ENCODE results near the gene C2CD5.
"Not testable (repeated sequence)": the region's sequence is repeated elsewhere in the genome, so short reads cannot be mapped to it uniquely, and the experiment has no call there.

C2CD5 gene, protein sequence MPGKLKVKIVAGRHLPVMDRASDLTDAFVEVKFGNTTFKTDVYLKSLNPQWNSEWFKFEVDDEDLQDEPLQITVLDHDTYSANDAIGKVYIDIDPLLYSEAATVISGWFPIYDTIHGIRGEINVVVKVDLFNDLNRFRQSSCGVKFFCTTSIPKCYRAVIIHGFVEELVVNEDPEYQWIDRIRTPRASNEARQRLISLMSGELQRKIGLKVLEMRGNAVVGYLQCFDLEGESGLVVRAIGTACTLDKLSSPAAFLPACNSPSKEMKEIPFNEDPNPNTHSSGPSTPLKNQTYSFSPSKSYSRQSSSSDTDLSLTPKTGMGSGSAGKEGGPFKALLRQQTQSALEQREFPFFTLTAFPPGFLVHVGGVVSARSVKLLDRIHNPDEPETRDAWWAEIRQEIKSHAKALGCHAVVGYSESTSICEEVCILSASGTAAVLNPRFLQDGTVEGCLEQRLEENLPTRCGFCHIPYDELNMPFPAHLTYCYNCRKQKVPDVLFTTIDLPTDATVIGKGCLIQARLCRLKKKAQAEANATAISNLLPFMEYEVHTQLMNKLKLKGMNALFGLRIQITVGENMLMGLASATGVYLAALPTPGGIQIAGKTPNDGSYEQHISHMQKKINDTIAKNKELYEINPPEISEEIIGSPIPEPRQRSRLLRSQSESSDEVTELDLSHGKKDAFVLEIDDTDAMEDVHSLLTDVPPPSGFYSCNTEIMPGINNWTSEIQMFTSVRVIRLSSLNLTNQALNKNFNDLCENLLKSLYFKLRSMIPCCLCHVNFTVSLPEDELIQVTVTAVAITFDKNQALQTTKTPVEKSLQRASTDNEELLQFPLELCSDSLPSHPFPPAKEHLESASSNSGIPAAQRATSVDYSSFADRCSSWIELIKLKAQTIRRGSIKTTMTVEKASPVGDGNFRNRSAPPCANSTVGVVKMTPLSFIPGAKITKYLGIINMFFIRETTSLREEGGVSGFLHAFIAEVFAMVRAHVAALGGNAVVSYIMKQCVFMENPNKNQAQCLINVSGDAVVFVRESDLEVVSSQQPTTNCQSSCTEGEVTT

DNA sequence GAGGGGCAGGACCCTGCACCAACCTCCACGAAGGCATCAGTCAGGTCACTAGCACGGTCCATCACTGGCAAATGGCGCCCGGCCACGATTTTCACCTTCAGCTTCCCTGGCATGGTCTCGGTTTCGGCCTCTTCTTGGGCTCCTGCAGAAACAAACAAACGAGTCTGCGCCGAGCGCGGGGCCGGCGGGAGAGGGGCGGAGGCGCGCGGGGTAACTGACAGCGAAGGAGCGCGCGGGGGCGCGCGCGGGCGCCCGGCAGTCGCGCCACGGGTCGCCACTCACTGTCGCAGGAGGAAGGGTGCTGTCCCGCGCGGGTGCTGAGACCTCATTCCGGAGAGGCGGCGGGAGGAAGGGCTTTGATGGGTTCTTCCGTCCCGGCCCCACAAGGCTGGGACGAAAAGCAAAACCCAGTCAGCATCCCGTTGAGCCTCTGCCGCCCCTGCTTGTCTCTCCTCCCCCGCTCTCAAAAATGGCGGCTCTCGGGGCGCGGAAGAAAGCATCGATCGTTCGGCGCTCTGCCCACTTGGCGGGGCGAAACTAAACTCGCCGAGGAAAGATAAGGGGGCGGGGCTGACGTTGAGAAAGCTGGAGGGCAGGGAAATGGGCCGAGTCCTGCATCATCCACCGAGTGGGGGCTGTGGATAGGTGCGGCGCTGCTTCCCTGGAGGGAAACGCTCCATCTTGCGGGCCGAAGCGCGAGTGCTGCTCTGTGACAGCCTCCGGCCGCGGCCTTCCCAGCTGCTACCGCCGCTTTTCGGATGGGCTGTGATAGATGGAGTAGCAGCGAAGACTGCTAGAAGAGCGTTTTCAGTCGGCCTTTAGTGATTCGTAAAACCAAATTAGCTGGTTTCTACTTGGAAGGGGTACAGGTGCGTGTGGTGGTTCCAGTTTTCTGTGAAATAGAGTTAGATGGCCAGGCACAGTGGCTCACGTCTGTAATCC lies at the start of gene C2CD5:
C2CD5 (minus strand) TSS at position 505 of the 942 bp plus-strand sequence; CDS start at position 113, 392 bp downstream.
- DNase-seq (ENCODE audit: low read depth in 2 of 2): peak; percentile 86 to 91

- no peak for DNase-seq (ENCODE audit: low read depth in 2 of 2)
Measured at GRCh38 chr12:22593864-22594263, 49.5 kb upstream of the C2CD5 start.

DNA sequence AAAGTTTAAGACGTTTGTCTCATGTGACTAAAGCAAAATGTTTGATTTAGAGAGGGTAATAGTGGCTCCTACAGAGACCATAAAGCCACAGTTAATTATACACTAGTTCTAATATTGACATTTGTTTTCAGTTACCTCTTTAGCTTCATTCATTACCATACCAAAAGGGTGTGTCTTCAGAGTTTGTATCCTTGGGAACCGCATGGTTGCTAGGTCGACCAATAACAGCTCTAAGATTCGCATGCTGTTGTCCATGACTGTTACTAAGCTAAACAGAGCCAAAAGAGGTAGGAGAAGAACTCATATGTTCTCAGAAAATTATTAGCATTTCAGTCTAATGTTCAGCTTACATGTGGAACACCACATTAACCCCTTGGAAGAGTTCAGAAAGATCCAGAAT lies 44.5 kb upstream of the C2CD5 start:
- DNase-seq (ENCODE audit: low read depth in 2 of 2): no peak

DNA sequence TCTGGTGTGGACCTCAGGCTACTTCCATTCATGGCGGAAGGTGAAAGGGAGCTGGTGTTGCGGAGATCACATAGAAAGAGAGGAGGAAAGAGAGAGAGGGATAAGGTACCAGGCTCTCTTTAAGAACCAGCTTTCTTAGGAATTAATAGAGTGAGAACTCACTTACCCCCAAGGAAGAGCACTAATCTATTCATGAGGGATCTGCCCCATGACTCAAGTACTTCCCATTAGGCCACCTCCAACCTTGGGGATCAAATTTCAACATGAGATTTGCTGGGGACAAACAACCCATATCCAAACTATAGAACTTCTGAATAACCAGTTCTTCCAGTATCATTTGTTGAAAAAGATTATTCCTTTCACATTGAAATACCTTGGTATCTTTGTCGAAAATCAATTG lies 34.0 kb upstream of the C2CD5 start:
- no peak for DNase-seq (ENCODE audit: low read depth in 2 of 2)

- DNase-seq (ENCODE audit: low read depth in 2 of 2): no peak
Measured at GRCh38 chr12:22577667-22578066, 33.3 kb upstream of the C2CD5 start.

DNA sequence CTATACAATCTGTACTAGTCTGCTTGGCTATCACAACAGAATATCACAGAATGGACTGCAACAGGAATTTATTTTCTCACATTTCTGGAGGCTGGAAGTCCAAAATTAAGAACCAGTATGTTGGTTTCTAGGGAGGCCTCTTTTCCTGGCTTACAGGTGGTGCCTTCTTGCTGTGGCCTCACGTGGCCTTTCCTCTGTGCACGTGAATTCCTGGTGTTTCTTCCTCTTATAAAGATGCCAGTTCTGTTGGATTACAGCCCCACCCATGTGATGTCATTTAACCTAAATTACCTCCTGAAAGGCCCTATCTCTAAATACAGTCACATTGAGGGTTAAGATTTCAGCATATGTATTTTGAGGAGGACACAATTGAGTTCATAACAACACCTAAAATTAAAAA lies 32.1 kb upstream of the C2CD5 start:
- DNase-seq (ENCODE audit: low read depth in 2 of 2): no peak

- no peak for DNase-seq (ENCODE audit: low read depth in 2 of 2)
Measured at GRCh38 chr12:22576065-22576464, 31.7 kb upstream of the C2CD5 start.

GRCh38 chr12:22574921-22575320 lies 30.6 kb upstream of the C2CD5 start:
- no peak for DNase-seq (ENCODE audit: low read depth in 2 of 2)

- no peak for DNase-seq (ENCODE audit: low read depth in 2 of 2)
Measured at GRCh38 chr12:22573181-22573580, 28.8 kb upstream of the C2CD5 start.

DNA sequence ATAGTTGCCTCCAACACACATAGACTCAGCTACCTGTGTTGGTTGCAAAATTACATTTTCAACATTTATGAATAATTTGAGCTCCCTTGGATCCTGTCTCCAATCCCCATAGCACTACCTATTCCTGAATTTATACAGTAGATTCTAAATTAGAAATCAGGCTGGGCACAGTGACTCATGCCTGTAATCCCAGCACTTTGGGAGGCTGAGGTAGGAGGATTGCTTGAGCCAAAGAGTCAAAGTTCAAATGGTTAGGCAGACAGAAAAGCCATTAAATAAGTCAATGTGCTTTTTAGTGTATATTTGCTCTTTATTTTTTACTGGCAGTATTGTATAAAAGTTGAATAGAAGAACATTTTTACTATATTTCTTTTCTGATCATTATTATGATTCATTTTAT lies 24.9 kb upstream of the C2CD5 start:
- DNase-seq (ENCODE audit: low read depth in 2 of 2): no peak

DNA sequence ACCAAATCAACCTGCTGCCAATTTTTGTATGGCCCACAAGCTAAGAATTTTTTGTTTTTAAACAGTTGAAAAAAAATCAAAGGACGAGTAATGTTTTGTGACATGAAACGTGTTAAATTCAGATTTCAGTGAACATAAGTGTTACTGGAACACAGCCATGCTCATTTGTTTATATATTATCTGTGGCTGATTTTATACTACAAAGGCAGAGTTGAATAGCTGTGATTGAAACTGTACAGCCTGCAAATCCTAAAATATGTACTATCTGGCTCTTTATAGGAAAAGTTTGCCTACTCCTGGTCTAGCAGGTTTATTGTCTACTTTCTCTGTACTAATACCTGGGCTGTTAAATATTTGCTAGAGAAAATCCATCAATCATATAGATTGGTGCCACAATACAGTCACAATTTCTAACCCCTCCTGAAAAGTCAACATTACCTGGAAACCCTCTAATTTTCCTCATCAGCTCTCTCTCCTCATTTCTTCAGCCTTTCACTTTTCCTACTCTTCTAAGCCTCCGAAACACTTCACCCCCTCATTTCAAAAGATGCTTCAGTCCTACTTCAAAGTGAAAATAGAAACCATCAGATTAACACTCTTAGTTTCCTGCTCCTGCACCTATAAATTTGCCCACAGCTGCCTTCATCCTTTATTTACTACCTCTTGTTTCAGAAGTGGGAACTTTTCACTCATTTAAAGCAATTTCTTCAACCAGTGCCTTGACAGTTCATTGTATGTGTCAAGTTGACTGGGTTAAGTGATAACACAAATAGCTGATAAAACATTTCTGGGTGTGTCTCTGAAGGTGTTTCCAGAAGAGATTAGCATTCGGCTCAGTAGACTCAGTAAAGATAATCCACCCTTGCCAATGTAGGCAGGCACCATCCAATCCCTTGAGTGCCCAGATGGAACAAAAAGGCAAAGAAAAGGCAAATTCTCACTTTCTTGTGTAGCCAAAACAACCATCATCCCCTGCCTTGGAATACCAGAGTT lies 18.0 kb upstream of the C2CD5 start:
- no peak for DNase-seq (ENCODE audit: low read depth in 2 of 2)

DNA sequence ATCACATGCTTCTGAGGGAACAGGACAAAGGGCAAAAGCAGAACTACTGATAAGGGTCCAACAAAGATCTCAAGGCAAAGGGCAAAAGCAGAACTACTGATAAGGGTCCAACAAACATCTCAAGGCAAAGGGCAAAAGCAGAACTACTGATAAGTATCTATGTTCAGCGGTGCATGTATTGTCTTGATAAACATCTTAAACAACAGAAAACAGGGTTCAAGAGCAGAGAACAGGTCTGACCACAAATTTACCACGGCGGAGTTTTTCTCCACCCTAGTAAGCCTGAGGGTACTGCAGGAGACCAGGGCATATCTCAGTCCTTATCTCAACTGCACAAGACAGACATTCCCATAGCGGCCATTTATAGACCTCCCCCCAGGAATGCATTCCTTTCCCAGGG lies 10.4 kb upstream of the C2CD5 start:
- not testable (repeated sequence) for DNase-seq (ENCODE audit: low read depth in 2 of 2)

DNA sequence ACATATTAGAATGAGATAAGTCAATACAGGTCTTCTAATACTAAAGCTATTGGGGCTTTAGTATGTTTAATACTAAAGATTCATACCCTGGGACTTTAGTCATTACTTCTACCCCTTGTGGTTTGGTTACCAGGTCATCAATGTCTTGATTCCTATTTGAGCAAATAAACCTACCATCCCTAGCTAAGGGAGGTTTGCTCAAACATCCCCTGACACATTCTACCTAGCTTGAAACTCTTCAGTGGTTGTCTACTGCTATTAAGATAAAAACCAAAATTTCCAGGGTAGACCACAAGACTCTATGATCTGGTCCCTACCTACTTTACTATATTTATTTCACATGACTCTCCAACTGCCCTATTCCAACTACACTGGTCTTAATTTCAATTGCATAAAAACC lies 7.3 kb upstream of the C2CD5 start:
- DNase-seq (ENCODE audit: low read depth in 2 of 2): no peak

DNA sequence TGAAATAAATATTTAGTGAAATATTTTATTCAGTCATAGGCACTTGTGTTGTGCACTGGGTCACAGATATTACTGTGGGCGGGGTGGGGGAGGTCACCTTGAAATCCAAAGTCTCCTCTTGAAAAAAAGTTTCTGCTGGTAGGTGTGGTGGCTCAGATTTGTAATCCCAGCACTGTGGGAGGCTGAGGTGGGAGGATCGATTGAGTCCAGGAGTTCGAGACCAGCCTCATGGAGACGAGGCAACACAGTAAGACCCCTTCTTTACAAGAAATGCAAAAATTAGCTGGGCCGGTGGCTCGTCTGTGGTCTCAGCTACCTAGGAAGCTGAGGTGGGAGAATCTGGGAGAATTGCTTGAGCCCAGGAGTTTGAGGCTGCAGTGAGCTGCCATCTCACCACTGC lies 913 bp upstream of the C2CD5 start:
- DNase-seq (ENCODE audit: low read depth in 2 of 2): no peak

DNA sequence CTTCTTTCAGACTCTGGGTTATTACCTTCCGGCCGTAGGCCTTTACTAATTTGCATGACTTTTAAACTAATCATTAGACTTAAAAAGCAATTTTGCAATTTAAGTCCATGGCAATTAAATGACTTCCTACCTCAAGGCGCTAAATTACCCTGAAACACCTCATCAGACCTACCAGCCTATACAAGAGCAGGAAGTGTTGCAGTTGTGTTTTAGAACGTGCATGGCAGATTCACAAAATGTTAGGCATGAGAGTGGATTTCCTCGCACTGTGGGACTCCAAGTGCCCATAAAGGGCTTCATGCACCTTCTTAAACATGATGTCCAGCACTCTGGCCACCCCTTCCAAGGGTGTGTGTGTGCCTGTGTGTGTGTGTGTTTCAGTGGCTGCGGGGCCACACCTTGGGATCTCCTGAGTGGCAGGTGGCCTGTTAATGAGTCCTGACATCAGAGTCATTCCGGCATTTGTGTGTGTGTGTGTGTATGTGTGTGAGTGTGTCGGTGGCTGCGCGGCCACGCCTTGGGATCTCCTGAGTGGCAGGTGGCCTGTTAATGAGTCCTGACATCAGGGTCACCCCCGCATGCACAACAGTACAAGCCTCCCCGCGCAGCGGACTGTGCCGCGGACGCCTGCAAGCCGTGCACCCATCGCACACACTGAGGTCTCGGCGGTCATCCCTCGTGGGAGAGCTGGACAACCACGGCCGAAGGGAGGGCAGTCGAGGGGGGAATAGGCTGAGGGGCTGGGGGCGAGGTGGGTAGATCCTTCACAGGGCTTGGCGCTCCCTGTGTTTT lies 900 bp downstream of the C2CD5 start:
- DNase-seq (ENCODE audit: low read depth in 2 of 2): peak; percentile 2 to 10

GRCh38 chr12:22541496-22542155 lies 2.7 kb downstream of the C2CD5 start:
- no peak for DNase-seq (ENCODE audit: low read depth in 2 of 2)

DNA sequence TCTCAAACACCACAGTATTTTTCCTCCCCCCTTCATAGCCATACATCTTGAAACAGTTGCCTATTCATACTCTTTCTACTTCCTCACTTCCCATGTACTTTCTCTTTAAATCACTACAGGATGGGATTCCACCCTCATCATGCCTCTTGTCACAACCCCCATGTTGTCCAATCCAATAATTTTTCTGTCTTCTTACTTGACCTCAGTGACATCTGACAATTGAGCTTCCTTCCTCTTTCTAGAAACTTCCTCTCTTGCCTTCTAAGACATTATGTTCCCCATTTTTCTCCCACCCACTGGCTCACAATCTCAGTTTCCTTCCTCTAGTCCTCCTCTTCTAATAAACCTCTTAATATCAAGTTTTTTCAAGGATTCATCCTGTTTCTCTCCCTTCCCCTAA lies 5.3 kb downstream of the C2CD5 start:
- no peak for DNase-seq (ENCODE audit: low read depth in 2 of 2)

GRCh38 chr12:22538311-22538710 lies 6.0 kb downstream of the C2CD5 start:
- no peak for DNase-seq (ENCODE audit: low read depth in 2 of 2)

Data from stimulated activated CD8-positive, alpha-beta memory T cell treated with anti-CD3 and anti-CD28 coated beads, Interleukin-2, amount 100 ng/mL, for 1 hour (primary cell).